Stimulated activated CD8-positive, alpha-beta memory T cell treated with anti-CD3 and anti-CD28 coated beads, Interleukin-12 subunit alpha, Interleukin-12 subunit beta, amount 100 ng/mL, for 24 hours (primary cell): Measurements from ENCODE around the gene SHC4.

Source experiments
- DNase-seq: peaks from one replicate; pipeline ENCODE4 v3.0.0-alpha.2; 2020; ENCODE audit errors: extremely low read depth

Gene SHC4

GRCh38 chr15:48850648-48851047, 113.1 kb downstream of the SHC4 start:
- DNase-seq = no peak

GRCh38 chr15:48845123-48845522, 118.6 kb downstream of the SHC4 start:
- DNase-seq = no peak

- DNase-seq = no peak
These were observed 121.2 kb downstream of the SHC4 start for GRCh38 chr15:48842501-48842900.

- DNase-seq = no peak
These were observed 129.0 kb downstream of the SHC4 start for GRCh38 chr15:48834756-48835155.

- DNase-seq = no peak
These were observed 130.0 kb downstream of the SHC4 start for GRCh38 chr15:48833526-48834239.

GRCh38 chr15:48832648-48833047, 131.1 kb downstream of the SHC4 start:
- no peak for DNase-seq

GRCh38 chr15:48828906-48829305, 134.8 kb downstream of the SHC4 start:
- DNase-seq = no peak

GRCh38 chr15:48828471-48828870, 135.2 kb downstream of the SHC4 start:
- DNase-seq = no peak

- no peak for DNase-seq
These were observed 138.6 kb downstream of the SHC4 start for GRCh38 chr15:48825075-48825474.

GRCh38 chr15:48823706-48824105, 140.0 kb downstream of the SHC4 start:
- DNase-seq = no peak

- DNase-seq = no peak
These were observed 140.5 kb downstream of the SHC4 start for GRCh38 chr15:48823237-48823636.

GRCh38 chr15:48814286-48814685, 149.4 kb downstream of the SHC4 start:
- DNase-seq = no peak

- no peak for DNase-seq
These were observed 152.3 kb downstream of the SHC4 start for GRCh38 chr15:48811325-48811958.

- peak; percentile 93 for DNase-seq
These were observed 153.1 kb downstream of the SHC4 start, which contains the start of gene CEP152 for GRCh38 chr15:48810414-48811324. Gene CEP152, minus strand, starts transcription at chr15:48811069. Its CDS starts 5,420 bp downstream, at chr15:48805649.

- no peak for DNase-seq
These were observed 157.6 kb downstream of the SHC4 start for GRCh38 chr15:48806151-48806550.

- no peak for DNase-seq
These were observed 158.1 kb downstream of the SHC4 start for GRCh38 chr15:48805591-48805990.

- DNase-seq = no peak
These were observed 159.8 kb downstream of the SHC4 start for GRCh38 chr15:48803877-48804276.

- DNase-seq = no peak
These were observed 160.9 kb downstream of the SHC4 start for GRCh38 chr15:48802867-48803266.

- no peak for DNase-seq
These were observed 161.5 kb downstream of the SHC4 start for GRCh38 chr15:48802257-48802656.

- DNase-seq = no peak
These were observed 162.8 kb downstream of the SHC4 start for GRCh38 chr15:48800811-48801455.

GRCh38 chr15:48800245-48800644, 163.5 kb downstream of the SHC4 start:
- DNase-seq = no peak

GRCh38 chr15:48798319-48798718, 165.4 kb downstream of the SHC4 start:
- no peak for DNase-seq
